CD4-positive, alpha-beta T cell treated with Interleukin-2 at 100 ng/mL for 4 hours (primary cell): ENCODE measurements around the gene WNT7A.

Experiments used
- DNase-seq: peaks from one replicate; pipeline ENCODE4 v3.0.0-alpha.2; 2020; ENCODE audit warnings: low spot score

Gene WNT7A

GRCh38 chr3:13827256-13827655 lies 52.6 kb downstream of the WNT7A start:
- no peak for DNase-seq

DNA sequence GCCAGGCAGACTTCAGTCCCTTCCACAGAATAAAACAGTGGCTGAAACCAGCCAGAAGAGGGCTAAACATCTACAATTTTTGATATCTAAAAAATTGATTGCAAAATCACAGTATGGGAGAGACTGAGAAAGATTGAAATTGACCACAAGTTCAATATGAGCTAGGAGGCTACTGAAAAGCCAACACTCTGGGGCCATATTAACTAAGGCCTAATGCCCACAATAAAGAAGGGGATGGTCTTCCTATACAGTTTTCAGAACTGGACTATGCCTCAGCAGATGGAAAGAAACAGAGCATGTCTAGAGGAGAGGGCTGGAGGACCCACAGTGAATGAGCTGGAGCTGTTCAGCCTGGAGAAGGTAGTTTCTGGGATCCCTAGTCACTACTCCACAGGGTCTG lies 53.2 kb downstream of the WNT7A start:
- no peak for DNase-seq

DNA sequence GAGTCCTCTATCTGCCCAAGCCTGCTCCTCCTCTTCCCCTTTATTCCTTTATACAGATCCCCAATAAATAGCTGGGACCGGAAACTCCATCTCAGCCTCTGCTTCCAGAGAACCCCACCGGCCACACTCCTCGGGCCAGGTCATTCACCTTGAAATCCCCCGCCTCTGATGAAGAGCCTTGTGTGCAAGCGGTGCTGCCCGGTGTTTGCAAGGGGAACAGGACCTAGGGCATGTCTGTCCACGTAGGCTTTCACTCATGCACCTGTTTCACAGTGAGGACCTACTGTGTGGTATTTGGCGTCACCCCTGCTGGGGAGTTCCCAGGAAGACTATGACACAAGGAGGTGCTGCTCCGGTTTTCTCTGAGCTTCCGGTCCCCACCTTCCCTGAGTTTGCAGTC lies 54.0 kb downstream of the WNT7A start:
- no peak for DNase-seq

DNA sequence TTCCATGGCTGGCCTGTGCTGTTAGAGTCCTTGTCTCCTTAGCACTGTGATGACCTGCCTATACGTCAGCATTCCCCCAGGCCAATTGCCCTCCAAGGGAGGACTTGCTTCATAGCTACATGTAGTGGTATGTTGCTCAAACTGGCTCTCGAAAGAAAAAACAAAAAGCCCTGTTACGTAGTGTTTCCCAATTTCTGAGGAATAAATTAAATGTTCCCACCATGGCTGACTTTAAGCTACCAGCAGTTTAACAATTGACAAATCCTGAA lies 54.6 kb downstream of the WNT7A start:
- DNase-seq = no peak

DNA sequence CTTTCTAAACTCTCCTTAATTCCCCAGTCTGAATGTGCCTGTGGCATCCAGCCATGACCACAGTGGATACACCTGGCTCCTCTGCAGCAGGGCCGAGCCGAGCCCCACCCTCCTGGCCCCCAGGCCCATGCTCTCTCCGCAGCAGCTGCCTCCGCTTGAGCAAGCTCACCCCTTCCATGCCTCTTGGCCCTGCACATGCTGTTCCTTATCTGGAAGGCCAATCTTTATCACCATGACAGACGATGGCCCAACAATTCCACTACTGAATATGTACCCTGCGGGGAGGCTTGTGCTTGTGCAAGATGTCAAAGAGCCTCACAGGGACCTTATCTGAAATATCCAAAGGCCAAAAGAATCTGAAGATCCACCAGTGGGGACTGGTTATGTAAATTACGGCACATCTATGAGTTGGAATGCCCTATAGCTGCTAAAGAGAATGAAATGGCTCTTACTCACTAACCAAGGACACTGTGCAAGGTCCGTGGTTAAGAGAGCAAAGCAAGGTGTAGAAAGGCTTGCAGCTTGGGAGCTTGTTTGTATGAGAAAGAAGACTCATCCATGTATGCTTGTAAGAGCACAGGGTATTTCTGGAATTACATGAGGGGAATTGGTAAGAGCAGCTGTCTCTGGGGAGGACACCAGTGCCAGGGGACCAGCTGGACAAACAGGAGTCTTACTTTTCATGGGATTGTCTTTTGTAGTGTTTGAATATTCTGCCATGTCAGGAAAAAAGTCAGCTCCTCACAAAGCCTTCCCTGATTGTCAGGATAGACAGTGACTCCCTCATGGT lies 55.2 kb downstream of the WNT7A start:
- no peak for DNase-seq

GRCh38 chr3:13823692-13824091 lies 56.2 kb downstream of the WNT7A start:
- DNase-seq = no peak

- DNase-seq = no peak
Observed at GRCh38 chr3:13822871-13823585, 56.8 kb downstream of the WNT7A start.

GRCh38 chr3:13822042-13822441 lies 57.8 kb downstream of the WNT7A start:
- DNase-seq = no peak

- no peak for DNase-seq
Observed at GRCh38 chr3:13821126-13821525, 58.7 kb downstream of the WNT7A start.

- DNase-seq = no peak
Observed at GRCh38 chr3:13818919-13819318, 61.0 kb downstream of the WNT7A start.

DNA sequence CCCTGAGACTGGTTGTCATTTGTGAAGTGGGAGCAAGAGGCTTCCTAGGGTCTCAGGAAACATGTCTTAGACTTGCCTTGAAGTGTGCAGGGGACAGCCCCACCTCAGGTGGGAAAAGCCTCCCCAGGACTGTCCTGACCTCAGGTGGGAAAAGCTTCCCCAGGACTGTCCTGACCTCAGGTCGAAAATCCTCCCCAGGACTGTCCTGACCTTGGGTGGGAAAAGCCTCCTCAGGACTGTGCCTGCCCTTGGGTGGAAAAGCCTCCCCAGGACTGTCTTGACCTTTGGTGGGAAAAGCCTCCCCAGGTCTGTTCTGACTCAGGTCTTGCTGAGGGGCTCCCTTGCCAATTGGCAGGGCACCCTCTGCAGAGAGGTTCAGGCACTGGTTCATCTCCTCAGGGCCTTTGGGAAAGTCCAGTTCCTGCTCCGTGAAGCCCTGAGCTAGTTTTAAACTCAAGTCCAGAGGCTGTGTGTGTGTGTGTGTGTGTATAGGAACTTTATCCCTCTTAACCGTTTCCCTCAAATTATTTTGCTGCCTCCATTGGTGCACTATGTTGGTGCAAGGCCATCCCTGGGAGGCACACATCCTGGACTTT lies 64.7 kb downstream of the WNT7A start:
- DNase-seq = no peak

DNA sequence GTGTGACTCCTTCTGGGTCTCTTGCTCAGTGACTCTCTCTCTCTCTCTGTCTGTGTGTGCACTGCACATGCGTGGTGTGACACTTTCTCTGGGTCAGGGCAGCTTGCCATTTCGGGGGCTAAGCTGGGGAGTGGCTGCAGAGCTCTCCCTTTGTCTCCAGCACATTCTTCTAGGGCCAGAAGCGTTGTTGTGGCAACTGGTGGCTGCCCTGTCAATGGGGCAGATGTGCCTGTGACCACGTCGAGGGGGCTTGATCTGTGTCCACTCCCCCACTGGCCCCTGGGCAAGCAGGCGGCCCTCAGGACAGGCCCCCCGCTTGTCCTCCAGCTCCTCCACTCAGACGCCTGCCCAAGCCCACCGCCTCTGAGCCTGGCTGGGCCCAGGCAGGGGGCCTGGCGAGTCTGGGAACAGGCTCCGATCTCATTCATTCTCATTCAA lies 67.8 kb downstream of the WNT7A start:
- no peak for DNase-seq

DNA sequence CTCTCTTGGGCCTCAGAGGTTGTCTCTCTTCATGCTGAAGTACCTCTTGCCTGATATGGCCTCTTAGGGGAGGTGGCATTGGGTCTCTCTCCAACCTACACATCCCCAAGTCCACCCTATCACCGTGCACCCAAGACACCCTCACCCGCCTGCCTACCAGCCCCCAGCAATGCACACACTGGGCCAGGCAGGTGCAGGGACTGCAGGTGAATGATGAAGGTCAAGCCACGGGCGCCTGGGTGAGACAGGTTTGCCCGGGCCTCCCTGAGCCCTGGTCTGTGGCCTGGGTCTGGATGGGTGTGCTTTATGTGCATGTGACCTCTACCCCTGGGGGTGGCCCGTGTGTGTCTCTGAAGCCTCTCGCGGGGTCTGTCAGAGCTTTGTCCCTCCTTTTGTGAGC lies 68.3 kb downstream of the WNT7A start:
- no peak for DNase-seq

GRCh38 chr3:13808550-13808949 lies 71.3 kb downstream of the WNT7A start:
- no peak for DNase-seq

DNA sequence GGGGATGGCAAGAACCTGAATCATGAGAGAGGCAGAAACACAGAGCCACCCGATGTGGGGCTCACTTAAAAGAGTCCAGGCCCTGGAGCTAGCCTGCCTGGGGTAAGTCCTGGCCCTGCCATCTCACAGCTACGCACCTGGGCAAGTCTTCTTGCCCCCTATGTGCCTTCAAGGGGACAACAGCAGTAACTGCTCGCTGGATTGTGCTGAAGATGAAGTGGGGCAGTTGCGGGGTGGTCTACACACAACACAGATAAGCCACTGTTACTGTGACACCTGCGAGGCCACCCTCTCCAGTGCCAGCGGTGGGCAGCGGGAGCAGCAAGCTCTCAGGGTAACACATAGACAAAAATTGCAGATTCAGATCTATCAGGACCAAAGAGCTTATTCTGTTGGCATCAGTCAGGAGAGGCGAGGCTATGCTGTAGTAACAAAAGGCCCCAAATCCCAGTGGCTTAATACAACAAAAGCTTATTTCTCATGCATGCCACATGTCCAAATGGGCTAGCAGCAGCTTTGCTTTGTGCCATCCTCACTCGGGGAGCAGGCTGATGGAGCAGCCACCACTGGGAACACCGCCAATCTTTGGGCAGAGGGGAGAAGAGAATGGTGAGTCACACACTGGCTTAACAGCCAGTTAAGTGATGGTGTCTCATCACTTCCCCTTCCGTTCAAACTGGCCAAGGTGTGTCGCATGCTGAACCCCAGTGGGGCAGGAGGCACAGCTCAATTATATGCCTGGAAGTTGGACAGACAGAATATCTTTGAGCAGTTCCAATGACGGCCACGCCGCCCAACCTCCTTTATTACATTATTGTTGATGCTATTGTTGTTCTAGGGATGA lies 78.3 kb downstream of the WNT7A start:
- no peak for DNase-seq

GRCh38 chr3:13800064-13800463 lies 79.8 kb downstream of the WNT7A start:
- no peak for DNase-seq

DNA sequence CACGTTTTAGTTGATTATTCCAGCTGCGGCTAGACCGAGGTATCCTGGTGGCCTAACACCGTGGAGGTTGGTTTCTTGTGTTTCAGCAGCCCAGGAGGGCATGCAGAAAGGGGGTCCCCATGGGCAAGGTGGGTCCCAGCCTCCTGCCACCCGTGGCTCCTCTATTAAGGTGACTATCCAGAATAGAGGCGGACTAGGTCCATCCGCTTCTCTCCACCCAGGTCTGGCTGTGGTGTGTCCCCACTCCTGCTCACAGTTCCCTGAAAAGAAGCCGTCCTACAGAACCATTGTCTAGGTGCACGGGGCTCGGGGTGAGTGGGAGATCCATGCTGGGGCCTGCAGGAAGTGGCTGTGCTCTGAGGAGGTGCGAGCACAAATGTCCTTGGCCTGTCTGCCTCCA lies 81.5 kb downstream of the WNT7A start:
- no peak for DNase-seq

- DNase-seq = no peak
Observed at GRCh38 chr3:13796701-13797460, 83.0 kb downstream of the WNT7A start.

DNA sequence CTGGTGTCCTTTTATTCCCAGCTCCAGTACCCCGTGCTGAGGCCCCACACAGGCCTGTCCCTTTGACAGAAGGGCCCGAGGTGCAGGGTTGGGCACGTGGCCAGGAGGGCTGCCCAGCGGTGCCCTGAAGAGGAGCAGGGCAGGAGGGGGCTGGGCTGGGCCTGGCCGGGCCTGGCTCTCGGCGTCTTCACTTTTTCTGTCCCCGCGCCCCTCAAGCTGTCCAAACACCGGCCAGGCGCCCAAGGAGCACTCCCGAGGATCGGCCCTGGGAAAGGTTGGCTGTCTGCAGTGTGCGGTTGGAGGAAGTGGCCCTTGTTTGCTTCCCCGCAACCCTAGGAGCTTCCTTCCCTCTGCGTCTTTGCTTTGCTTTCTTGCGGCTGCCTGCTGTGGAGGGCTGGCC lies 84.1 kb downstream of the WNT7A start:
- no peak for DNase-seq

- no peak for DNase-seq
Observed at GRCh38 chr3:13794322-13794721, 85.5 kb downstream of the WNT7A start.

- DNase-seq = no peak
Observed at GRCh38 chr3:13793451-13793850, 86.4 kb downstream of the WNT7A start.
